ENCODE measurements around the gene BCAS1.

DNA sequence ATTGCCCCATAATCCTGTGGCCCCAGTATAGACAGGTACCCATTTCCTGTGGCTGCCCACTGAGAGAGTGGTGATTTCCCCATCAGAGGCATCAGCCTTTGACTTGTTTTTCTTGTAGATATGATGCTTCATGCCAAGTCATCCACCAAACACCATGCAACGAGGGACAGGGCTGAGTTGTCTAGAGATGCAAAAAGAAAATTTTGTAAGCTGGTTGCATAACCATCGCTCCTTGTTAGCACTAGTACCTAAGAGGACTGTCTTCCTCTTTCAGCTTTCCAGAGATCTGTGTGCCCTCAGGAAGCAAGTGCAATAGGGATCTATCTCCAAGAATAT, 166.8 kb downstream of the BCAS1 start:
- TF ChIP-seq, protein P1, sequence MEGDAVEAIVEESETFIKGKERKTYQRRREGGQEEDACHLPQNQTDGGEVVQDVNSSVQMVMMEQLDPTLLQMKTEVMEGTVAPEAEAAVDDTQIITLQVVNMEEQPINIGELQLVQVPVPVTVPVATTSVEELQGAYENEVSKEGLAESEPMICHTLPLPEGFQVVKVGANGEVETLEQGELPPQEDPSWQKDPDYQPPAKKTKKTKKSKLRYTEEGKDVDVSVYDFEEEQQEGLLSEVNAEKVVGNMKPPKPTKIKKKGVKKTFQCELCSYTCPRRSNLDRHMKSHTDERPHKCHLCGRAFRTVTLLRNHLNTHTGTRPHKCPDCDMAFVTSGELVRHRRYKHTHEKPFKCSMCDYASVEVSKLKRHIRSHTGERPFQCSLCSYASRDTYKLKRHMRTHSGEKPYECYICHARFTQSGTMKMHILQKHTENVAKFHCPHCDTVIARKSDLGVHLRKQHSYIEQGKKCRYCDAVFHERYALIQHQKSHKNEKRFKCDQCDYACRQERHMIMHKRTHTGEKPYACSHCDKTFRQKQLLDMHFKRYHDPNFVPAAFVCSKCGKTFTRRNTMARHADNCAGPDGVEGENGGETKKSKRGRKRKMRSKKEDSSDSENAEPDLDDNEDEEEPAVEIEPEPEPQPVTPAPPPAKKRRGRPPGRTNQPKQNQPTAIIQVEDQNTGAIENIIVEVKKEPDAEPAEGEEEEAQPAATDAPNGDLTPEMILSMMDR (IDR thresholded peaks at IDR 0.05) = no peak
- no peak for TF ChIP-seq EZH2 (IDR thresholded peaks at IDR 0.05; ENCODE audit: borderline replicate concordance, insufficient read depth, low read depth, low read length, poor library complexity, severe bottlenecking)

Measured in B cell (primary cell).